HG02970 (cell line): ENCODE measurements around the gene MISFA.
"Not testable (repeated sequence)": the region's sequence is repeated elsewhere in the genome, so short reads cannot be mapped to it uniquely, and the experiment has no call there.

ENCODE experiments used
- ATAC-seq: cut with Tn5 transposase; IDR thresholded peaks from one replicate; pipeline ENCODE4 v1.9.1; 2021; ENCODE audit warnings: mild to moderate bottlenecking, moderate library complexity, moderate number of reproducible peaks; ENCODE audit not compliant: unreplicated experiment, low FRiP score

The MISFA gene

GRCh38 chr11:18599739-18600230 lies at the start of gene MISFA:
Gene MISFA (plus strand): TSS chr11:18599789. CDS start chr11:18599929, 140 bp downstream.
- ATAC-seq, result no peak

GRCh38 chr11:18563090-18563730 lies 36.4 kb upstream of the MISFA start:
- ATAC-seq, result no peak

GRCh38 chr11:18564149-18564548 lies 35.4 kb upstream of the MISFA start:
- no peak for ATAC-seq

GRCh38 chr11:18566406-18566805 lies 33.2 kb upstream of the MISFA start:
- no peak for ATAC-seq

GRCh38 chr11:18567081-18567480 lies 32.5 kb upstream of the MISFA start:
- ATAC-seq, result no peak

- no peak for ATAC-seq
Observed at GRCh38 chr11:18575361-18575760, 24.2 kb upstream of the MISFA start.

- no peak for ATAC-seq
Observed at GRCh38 chr11:18578975-18579598, 20.5 kb upstream of the MISFA start.

- no peak for ATAC-seq
Observed at GRCh38 chr11:18580113-18580766, 19.3 kb upstream of the MISFA start.

- no peak for ATAC-seq
Observed at GRCh38 chr11:18581825-18582224, 17.8 kb upstream of the MISFA start.

GRCh38 chr11:18588297-18589252 lies 11.0 kb upstream of the MISFA start, which contains the start of gene UEVLD:
Gene UEVLD (minus strand): TSS chr11:18588734. CDS start chr11:18588654, 80 bp downstream.
- peak; percentile 49 for ATAC-seq

- ATAC-seq, result no peak
Observed at GRCh38 chr11:18590571-18590970, 9.0 kb upstream of the MISFA start.

GRCh38 chr11:18594088-18594487 lies 5.5 kb upstream of the MISFA start:
- not testable (repeated sequence) for ATAC-seq

GRCh38 chr11:18594999-18595749 lies 4.4 kb upstream of the MISFA start:
- no peak for ATAC-seq

- no peak for ATAC-seq
Observed at GRCh38 chr11:18600915-18601569, 1.5 kb downstream of the MISFA start.

GRCh38 chr11:18608376-18608775 lies 8.8 kb downstream of the MISFA start:
- no peak for ATAC-seq

GRCh38 chr11:18611196-18611595 lies 11.6 kb downstream of the MISFA start:
- no peak for ATAC-seq

- no peak for ATAC-seq
Observed at GRCh38 chr11:18612394-18612793, 12.8 kb downstream of the MISFA start.

- no peak for ATAC-seq
Observed at GRCh38 chr11:18614667-18615066, 15.1 kb downstream of the MISFA start.
